GM12878 (cell line): ENCODE results near the gene ABHD14A. TPM values are rescaled to one million over a fixed set of nuclear protein-coding genes. Genes with fewer than 3 reads are reported as not detected.

Experiments
- ATAC-seq: fragments of 200-7000 bp; cut with Tn5 transposase; 3 replicates; pipeline ENCODE4 v1.9.1; 2020; ENCODE audit warnings: mild to moderate bottlenecking, moderate library complexity
- BruUV-seq: library from RNA; stranded (reverse); fragments of 400-500 nt; replicated peaks from 2 replicates; lab custom pipeline; 2021; lab: Mats Ljungman, UMichigan
- CTCF ChIA-PET: fragments of 300-600 bp; sonication (Branson Sonifier 250); formaldehyde crosslinking; extraction: SDS; loops from one replicate; lab custom pipeline; 2021; ENCODE audit warnings: inconsistent platforms; lab: Yijun Ruan, JAX
- POLR2A ChIA-PET: fragments of 350-600 bp; formaldehyde crosslinking; extraction: SDS; loops from one replicate; lab custom pipeline; 2021; ENCODE audit warnings: inconsistent platforms; lab: Charles Lee
- RAD21 ChIA-PET: fragments of 300-600 bp; sonication (Branson Sonifier 250); formaldehyde crosslinking; loops from one replicate; lab custom pipeline; 2023; ENCODE audit warnings: antibody characterized with exemption; ENCODE audit not compliant: unreplicated experiment; lab: Charles Lee
- SMC1A ChIA-PET: fragments of 300-600 bp; sonication (Branson Sonifier 250); formaldehyde crosslinking; loops from one replicate; lab custom pipeline; 2023; ENCODE audit not compliant: unreplicated experiment, uncharacterized antibody; lab: Charles Lee
- DNase-seq: peaks from one replicate; pipeline ENCODE4 v3.0.0-alpha.2; 2011; ENCODE audit warnings: low read depth, low spot score
- FAIRE-seq: peaks from 3 replicates; lab custom pipeline; 2011; peaks lifted over from hg19 to GRCh38; lab: Jason Lieb, UNC
- H2AFZ ChIP-seq: 2 replicates; pipeline ENCODE4 v1.6.0; 2011; ENCODE audit warnings: low read depth, low read length, control low read depth; ENCODE audit not compliant: control insufficient read depth
- H3K27ac ChIP-seq: 2 replicates; pipeline ENCODE4 v1.5.1; 2011; ENCODE audit warnings: control low read depth; ENCODE audit not compliant: control insufficient read depth, insufficient read depth
- H3K27me3 ChIP-seq, 2 experiments: replicated peaks in 1 of 2; 2 replicates each; pipeline versions ENCODE4 v1.6.0 to v1.6.1; 2011; ENCODE audit warnings: low read length in 1 of 2; ENCODE audit not compliant: control insufficient read depth in 2 of 2, insufficient read depth in 2 of 2
- H3K36me3 ChIP-seq, 2 experiments: 2 replicates each; pipeline ENCODE4 v1.5.1; 2011; ENCODE audit warnings: low read length in 1 of 2; ENCODE audit not compliant: control insufficient read depth in 2 of 2, insufficient read depth in 2 of 2
- H3K4me1 ChIP-seq: 2 replicates; pipeline ENCODE4 v1.6.1; 2011; ENCODE audit warnings: mild to moderate bottlenecking, low read length, moderate library complexity, mixed read lengths; ENCODE audit not compliant: control insufficient read depth, insufficient read depth
- H3K4me2 ChIP-seq: 2 replicates; pipeline ENCODE4 v1.6.0; 2011; ENCODE audit warnings: control low read depth; ENCODE audit not compliant: control insufficient read depth, insufficient read depth
- H3K4me3 ChIP-seq: fragments of 200-600 bp; sonication (generic); 2 replicates; pipeline ENCODE4 v1.5.1; 2016
- H3K79me2 ChIP-seq: 2 replicates; pipeline ENCODE4 v1.6.0; 2011; ENCODE audit warnings: low read length; ENCODE audit not compliant: control insufficient read depth, insufficient read depth
- H3K9ac ChIP-seq: 2 replicates; pipeline ENCODE4 v1.8.0; 2011; ENCODE audit warnings: low read length, control low read depth, mixed read lengths; ENCODE audit not compliant: control insufficient read depth, insufficient read depth
- H3K9me3 ChIP-seq: replicated peaks from 3 replicates; pipeline ENCODE4 v1.5.1; 2011; ENCODE audit warnings: mild to moderate bottlenecking, low read length; ENCODE audit not compliant: control insufficient read depth, insufficient read depth
- H4K20me1 ChIP-seq: 2 replicates; pipeline ENCODE4 v1.6.0; 2011; ENCODE audit not compliant: control insufficient read depth, insufficient read depth
- BACH1 ChIP-seq: fragments of 450-650 bp; IDR thresholded peaks from 2 replicates; pipeline ENCODE4 v1.6.1; 2017; ENCODE audit warnings: mild to moderate bottlenecking, borderline replicate concordance
- FOXM1 ChIP-seq: IDR thresholded peaks from 2 replicates; pipeline ENCODE4 v1.6.1; 2012; ENCODE audit warnings: low read depth, mild to moderate bottlenecking, inconsistent platforms, low read length, moderate library complexity
- GATAD2B ChIP-seq: fragments of 450-650 bp; conservative IDR thresholded peaks from 2 replicates; pipeline ENCODE4 v1.6.1; 2017; ENCODE audit warnings: low read depth, mild to moderate bottlenecking, moderate library complexity
- HCFC1 ChIP-seq: fragments of 150-350 bp; IDR thresholded peaks from 2 replicates; pipeline ENCODE4 v1.6.1; 2014; ENCODE audit warnings: low read length
- MTA3 ChIP-seq: IDR thresholded peaks from 2 replicates; pipeline ENCODE4 v1.6.1; 2012; ENCODE audit warnings: low read length, inconsistent platforms, borderline replicate concordance
- MXI1 ChIP-seq: fragments of 150-350 bp; IDR thresholded peaks from 2 replicates; pipeline ENCODE4 v1.6.1; 2011; ENCODE audit warnings: low read depth, mild to moderate bottlenecking, inconsistent platforms, low read length, improper control_type of control experiment
- NFYB ChIP-seq: IDR thresholded peaks from 2 replicates; pipeline ENCODE4 v1.6.1; 2011; ENCODE audit warnings: low read depth, mild to moderate bottlenecking, low read length, improper control_type of control experiment, moderate library complexity; ENCODE audit not compliant: insufficient read depth
- REST ChIP-seq: IDR thresholded peaks from 2 replicates; pipeline ENCODE4 v1.6.1; 2012; ENCODE audit warnings: mild to moderate bottlenecking, low read depth, low read length
- SMC3 ChIP-seq: IDR thresholded peaks from 2 replicates; pipeline ENCODE4 v1.6.1; 2011; ENCODE audit warnings: low read length, improper control_type of control experiment, borderline replicate concordance
- SUPT20H ChIP-seq: IDR thresholded peaks from 2 replicates; pipeline ENCODE4 v1.6.1; 2011; ENCODE audit warnings: low read depth, mild to moderate bottlenecking, low read length, moderate library complexity, borderline replicate concordance; ENCODE audit not compliant: control insufficient read depth
- ZBTB4 ChIP-seq: fragments of 450-650 bp; formaldehyde crosslinking; IDR thresholded peaks from 2 replicates; pipeline ENCODE4 v1.4.0; 2022; ENCODE audit warnings: mild to moderate bottlenecking, moderate library complexity
- ZNF274 ChIP-seq: IDR thresholded peaks from one replicate; pipeline ENCODE4 v1.8.0; 2011; ENCODE audit not compliant: insufficient read length, insufficient read depth
- WGBS: methylation state at CpG from one replicate; pipeline ENCODE4 v1.1.6; 2016; ENCODE audit warnings: low lambda C conversion rate; ENCODE audit not compliant: insufficient replicate concordance, insufficient coverage; ENCODE audit errors: missing lambda C conversion rate; 5-methylcytosine and 5-hydroxymethylcytosine counted together
- in situ Hi-C: fragments of 300-500 bp; cut with MboI; formaldehyde crosslinking; loops from 9 replicates; pipeline ENCODE4 v1.14.3; 2018; ENCODE audit warnings: mixed read lengths
- intact Hi-C: fragments of 100-400 bp; cut with micrococcal nuclease; formaldehyde crosslinking; loops from one replicate; pipeline ENCODE4 v1.14.2; 2022; ENCODE audit not compliant: unreplicated experiment
- polyA plus RNA-seq, 11 experiments: library from polyadenylated mRNA; depleted of rRNA in 4 of 11; unstranded in 6 of 11; stranded (reverse) in 5 of 11; fragments of >200 nt; fragmentation: Nextera tagmentation in 4 of 11; fragmentation: Illumina TruSeq in 1 of 11; extraction: Ambion mirVana in 4 of 11; extraction: Trizol in 1 of 11; gene quantifications; 1 replicate in 1 of 11; 2 replicates in 10 of 11; pipeline versions ENCODE4 v1.2.1 to v1.2.3, GENCODE V29; 2011 to 2016; ENCODE audit warnings: inconsistent platforms in 2 of 11, missing spikeins in 2 of 11, low read depth in 1 of 11
- total RNA-seq, 4 experiments: library from RNA; depleted of rRNA in 3 of 4; stranded (reverse); fragments of >200 nt in 3 of 4; fragmentation: Illumina TruSeq in 1 of 4; extraction: Trizol in 1 of 4; gene quantifications; 2 replicates each; pipeline versions ENCODE4 v1.2.1 to v1.2.3, GENCODE V29; 2013 to 2021

The ABHD14A gene
- total and polyA plus RNA-seq, 10 of the 15 experiments (the other 5 are each of a cell fraction or from before 2014, with no cell fraction given): 1.2 to 27.0 (median 7.9) TPM

- Histone ChIP-seq H2AFZ (no peak overlapping the region), H3K27ac (no peak overlapping the region), H4K20me1 (no peaks in the 10 kb centered on the region), H3K4me1 (no peaks in the 10 kb centered on the region; the same call in 1 of the 2 replicates), H3K27me3 (no peaks in the 10 kb centered on the region), H3K4me2 (no peak overlapping the region), H3K79me2 (peaks cover 12% of the 10 kb centered on the region), H3K4me3 (no peak overlapping the region), H3K36me3 (peaks cover 15 to 40% of the 10 kb centered on the region in 2 experiments), H3K9ac (no peak overlapping the region), H3K9me3 (no peaks in the 10 kb centered on the region)
- 95% methylated on average over 28 of the region's 28 CpGs for WGBS
- intact Hi-C loops (no loop called here), in situ Hi-C loops (no loop called here)
- ATAC-seq: no peak
- no peak for TF ChIP-seq MXI1
- no peak for TF ChIP-seq MTA3
- TF ChIP-seq SMC3: no peak
- TF ChIP-seq NFYB: no peak
- no peak for TF ChIP-seq HCFC1
- TF ChIP-seq GATAD2B: no peak
- no peak for TF ChIP-seq BACH1
- no peak for TF ChIP-seq REST
- TF ChIP-seq FOXM1: no peak
- no peak for TF ChIP-seq ZBTB4 (CRISPR knock-in tag)
- no peak for TF ChIP-seq SUPT20H
- no peak for TF ChIP-seq ZNF274
- POLR2A ChIA-PET: no interaction called here
- SMC1A ChIA-PET: no interaction called here
- no peak for FAIRE-seq
- CTCF ChIA-PET: no interaction called here
- no peak for DNase-seq
- no TSS peak for BruUV-seq
- RAD21 ChIA-PET: interaction anchor here (1.0 kb wide), 1 partner anchor 77 kb away, joined by 4 read pairs; no protein-coding TSS in a partner anchor
These were observed 39.6 kb upstream of the ABHD14A start for GRCh38 chr3:51934991-51935885.
